Measurements from ENCODE around the gene GRK7.

DNA sequence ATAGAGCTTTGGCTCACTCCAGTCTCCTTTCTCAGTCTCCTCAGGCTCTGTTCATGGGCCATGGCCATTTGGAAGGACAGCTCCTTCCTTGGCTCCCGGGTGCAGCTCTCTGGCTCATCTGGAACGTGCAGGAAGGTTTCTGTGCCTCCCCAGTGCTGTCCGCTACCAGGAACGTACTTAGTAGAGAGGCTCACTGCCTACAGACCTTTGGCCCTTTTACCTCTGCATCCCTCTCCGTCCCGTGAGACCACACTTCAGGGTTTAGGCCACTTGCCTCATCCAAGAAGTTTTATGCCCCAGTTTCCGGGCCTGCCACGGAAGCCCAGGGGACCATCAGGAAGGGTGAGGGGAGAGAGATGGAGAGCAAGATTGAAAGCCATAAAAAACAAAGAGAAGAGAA lies 20.9 kb downstream of the GRK7 start:
- TF ChIP-seq, protein P1, sequence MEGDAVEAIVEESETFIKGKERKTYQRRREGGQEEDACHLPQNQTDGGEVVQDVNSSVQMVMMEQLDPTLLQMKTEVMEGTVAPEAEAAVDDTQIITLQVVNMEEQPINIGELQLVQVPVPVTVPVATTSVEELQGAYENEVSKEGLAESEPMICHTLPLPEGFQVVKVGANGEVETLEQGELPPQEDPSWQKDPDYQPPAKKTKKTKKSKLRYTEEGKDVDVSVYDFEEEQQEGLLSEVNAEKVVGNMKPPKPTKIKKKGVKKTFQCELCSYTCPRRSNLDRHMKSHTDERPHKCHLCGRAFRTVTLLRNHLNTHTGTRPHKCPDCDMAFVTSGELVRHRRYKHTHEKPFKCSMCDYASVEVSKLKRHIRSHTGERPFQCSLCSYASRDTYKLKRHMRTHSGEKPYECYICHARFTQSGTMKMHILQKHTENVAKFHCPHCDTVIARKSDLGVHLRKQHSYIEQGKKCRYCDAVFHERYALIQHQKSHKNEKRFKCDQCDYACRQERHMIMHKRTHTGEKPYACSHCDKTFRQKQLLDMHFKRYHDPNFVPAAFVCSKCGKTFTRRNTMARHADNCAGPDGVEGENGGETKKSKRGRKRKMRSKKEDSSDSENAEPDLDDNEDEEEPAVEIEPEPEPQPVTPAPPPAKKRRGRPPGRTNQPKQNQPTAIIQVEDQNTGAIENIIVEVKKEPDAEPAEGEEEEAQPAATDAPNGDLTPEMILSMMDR (conservative IDR thresholded peaks at IDR 0.05; ENCODE audit: low read length), result no peak
- no peak for TF ChIP-seq EZH2phosphoT487 (IDR thresholded peaks at IDR 0.05; ENCODE audit: borderline replicate concordance, low read depth, low read length)
